HL-60/S4 treated with phorbol 12-myristate 13-acetate at 8.2 ng/mL for 4 days and 3 days (cell line): Measurements from ENCODE around the gene MRPL19.

Source experiments
- in situ Hi-C: fragments of 300-500 bp; cut with MboI; formaldehyde crosslinking; loops from 2 replicates; pipeline ENCODE4 v1.15.0; 2022; ENCODE audit warnings: low sequenced_read_pairs

The MRPL19 gene

DNA sequence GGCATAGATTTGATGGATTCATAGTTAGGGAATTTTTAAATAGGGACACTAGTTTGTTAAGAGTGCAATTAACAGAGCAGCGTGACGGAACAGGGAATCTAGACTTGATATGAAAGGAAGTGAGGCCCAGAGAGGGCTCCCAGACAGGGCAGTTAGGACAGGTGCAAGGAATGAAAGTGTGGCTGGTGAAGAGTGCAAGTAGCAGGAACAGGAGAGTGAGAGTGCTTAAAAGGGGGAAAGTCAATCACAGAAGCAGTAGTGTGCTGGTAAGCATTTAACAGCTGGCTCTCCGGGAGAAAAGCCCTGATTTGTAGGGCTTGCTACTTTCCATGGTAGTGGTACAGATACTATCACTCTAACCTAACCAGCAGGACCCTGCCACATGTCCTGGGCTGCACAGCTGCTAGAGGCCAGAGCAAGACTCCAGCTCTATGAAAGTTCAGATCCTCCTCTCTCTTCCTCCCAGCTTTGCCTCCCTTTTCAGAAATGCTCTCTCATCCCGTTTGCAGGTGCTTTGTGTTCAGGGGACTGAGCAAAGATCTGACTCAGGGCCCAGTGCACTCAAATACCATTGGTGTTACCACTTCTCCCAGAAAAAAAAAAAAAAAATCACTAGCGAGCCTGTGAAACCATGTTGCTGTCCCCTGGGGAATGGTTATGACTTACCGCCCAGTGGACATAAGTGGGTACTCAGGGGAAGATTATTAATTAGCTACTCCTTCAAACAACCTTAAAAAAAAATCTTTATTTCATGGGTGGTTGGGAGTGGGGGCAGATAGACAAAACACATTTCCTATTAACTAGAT, 82.2 kb downstream of the MRPL19 start:
- in situ Hi-C loops = no loop called here

GRCh38 chr2:75729861-75730260, 83.3 kb downstream of the MRPL19 start:
- in situ Hi-C loops = no loop called here

GRCh38 chr2:75736276-75736675, 89.7 kb downstream of the MRPL19 start:
- in situ Hi-C loops = no loop called here

DNA sequence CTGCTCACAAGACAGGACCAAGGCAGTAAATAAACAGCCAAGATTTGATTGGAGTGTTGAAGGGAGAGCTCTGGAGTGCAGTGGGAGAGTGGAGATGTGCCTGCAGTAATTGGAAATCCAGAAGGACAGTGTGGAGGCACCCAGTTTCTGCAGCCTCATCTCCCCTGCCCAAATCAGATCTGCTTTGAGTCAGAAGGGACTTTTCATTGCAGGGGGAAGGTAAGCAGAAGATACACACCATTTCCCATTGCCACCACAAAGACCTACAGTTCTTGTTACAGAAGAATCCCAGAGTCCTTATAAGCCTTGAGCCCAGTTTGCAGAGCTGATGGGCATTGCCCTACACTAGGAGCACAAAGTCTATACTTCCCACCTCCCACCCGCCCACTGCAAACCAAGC, 91.4 kb downstream of the MRPL19 start:
- in situ Hi-C loops = no loop called here
